Activated gamma-delta T cell (primary cell): ENCODE results near the gene GALNT16.
"Not testable (repeated sequence)": the region's sequence is repeated elsewhere in the genome, so short reads cannot be mapped to it uniquely, and the experiment has no call there.

Source experiments
- DNase-seq: peaks from one replicate; lab custom pipeline; 2025; lab: John Stamatoyannopoulos, UW
- total RNA-seq, 2 donors: gene quantifications; one replicate each; lab custom pipeline; 2026; lab: John Stamatoyannopoulos, UW

GALNT16 gene
- 0 to 0.22 reads per million in 2 donors for total RNA-seq

GRCh38 chr14:69259527-69260189 is at the start of gene GALNT16:
TSS of gene GALNT16 (plus strand) at chr14:69260158. CDS start at chr14:69260291, 133 bp downstream.
- DNase-seq = no peak

- no peak for DNase-seq
Measured at GRCh38 chr14:69214393-69214792, 45.6 kb upstream of the GALNT16 start.

GRCh38 chr14:69217663-69218062 is 42.3 kb upstream of the GALNT16 start:
- DNase-seq = not testable (repeated sequence)

- no peak for DNase-seq
Measured at GRCh38 chr14:69224946-69225345, 35.0 kb upstream of the GALNT16 start.

GRCh38 chr14:69226178-69226577 is 33.8 kb upstream of the GALNT16 start:
- no peak for DNase-seq

- DNase-seq = no peak
Measured at GRCh38 chr14:69226736-69227135, 33.2 kb upstream of the GALNT16 start.

GRCh38 chr14:69231486-69231885 is 28.5 kb upstream of the GALNT16 start:
- DNase-seq = no peak

GRCh38 chr14:69232388-69232787 is 27.6 kb upstream of the GALNT16 start:
- no peak for DNase-seq

- no peak for DNase-seq
Measured at GRCh38 chr14:69234106-69234505, 25.9 kb upstream of the GALNT16 start.

- no peak for DNase-seq
Measured at GRCh38 chr14:69235708-69236107, 24.2 kb upstream of the GALNT16 start.

GRCh38 chr14:69237142-69237541 is 22.8 kb upstream of the GALNT16 start:
- DNase-seq = no peak

- DNase-seq = no peak
Measured at GRCh38 chr14:69237584-69237983, 22.4 kb upstream of the GALNT16 start.

GRCh38 chr14:69238883-69239282 is 21.1 kb upstream of the GALNT16 start:
- no peak for DNase-seq

- DNase-seq = no peak
Measured at GRCh38 chr14:69240527-69241173, 19.3 kb upstream of the GALNT16 start.

GRCh38 chr14:69241577-69241976 is 18.4 kb upstream of the GALNT16 start:
- no peak for DNase-seq

GRCh38 chr14:69242311-69243224 is 17.4 kb upstream of the GALNT16 start:
- no peak for DNase-seq

GRCh38 chr14:69244946-69245345 is 15.0 kb upstream of the GALNT16 start:
- no peak for DNase-seq

GRCh38 chr14:69246331-69246730 is 13.6 kb upstream of the GALNT16 start:
- no peak for DNase-seq

GRCh38 chr14:69247676-69248440 is 12.1 kb upstream of the GALNT16 start:
- DNase-seq = no peak

GRCh38 chr14:69249603-69250002 is 10.4 kb upstream of the GALNT16 start:
- no peak for DNase-seq

GRCh38 chr14:69252851-69253250 is 7.1 kb upstream of the GALNT16 start:
- no peak for DNase-seq

- DNase-seq = no peak
Measured at GRCh38 chr14:69259168-69259526, 811 bp upstream of the GALNT16 start.
